ENCODE measurements around the gene DNMT3L.

GRCh38 chr21:44301961-44302406 is 40.3 kb upstream of the DNMT3L start:
- TF ChIP-seq EGR1 (IDR thresholded peaks at IDR 0.05) (no peak), EP300 (IDR thresholded peaks at IDR 0.05; ENCODE audit: borderline replicate concordance) (no peak), REST (IDR thresholded peaks at IDR 0.05; ENCODE audit: low read depth) (no peak), RAD21 (IDR thresholded peaks at IDR 0.05; ENCODE audit: low read depth) (no peak), FOXM1 (IDR thresholded peaks at IDR 0.05; ENCODE audit: borderline replicate concordance, low read depth) (no peak), NFIC (IDR thresholded peaks at IDR 0.05) (no peak), TAF1 (IDR thresholded peaks at IDR 0.05; ENCODE audit: low read depth) (no peak), TCF12 (IDR thresholded peaks at IDR 0.05; ENCODE audit: low read depth) (no peak), ZBTB7A (IDR thresholded peaks at IDR 0.05; ENCODE audit: low read depth) (no peak), CREB1 (IDR thresholded peaks at IDR 0.05; ENCODE audit: low read depth) (no peak), YY1 (IDR thresholded peaks at IDR 0.05; ENCODE audit: low read depth) (no peak)
- TF ChIP-seq, protein P1, sequence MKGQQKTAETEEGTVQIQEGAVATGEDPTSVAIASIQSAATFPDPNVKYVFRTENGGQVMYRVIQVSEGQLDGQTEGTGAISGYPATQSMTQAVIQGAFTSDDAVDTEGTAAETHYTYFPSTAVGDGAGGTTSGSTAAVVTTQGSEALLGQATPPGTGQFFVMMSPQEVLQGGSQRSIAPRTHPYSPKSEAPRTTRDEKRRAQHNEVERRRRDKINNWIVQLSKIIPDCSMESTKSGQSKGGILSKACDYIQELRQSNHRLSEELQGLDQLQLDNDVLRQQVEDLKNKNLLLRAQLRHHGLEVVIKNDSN (IDR thresholded peaks at IDR 0.05), result no peak
